WERI-Rb-1 (cell line): ENCODE measurements around the gene ZMYND19.

Experiments used
- DNase-seq: peaks from one replicate; pipeline ENCODE4 v3.0.0-alpha.2; 2020
- H3K27ac ChIP-seq: fragments of 250-450 bp; sonication (Bioruptor Pico); 2 replicates; pipeline ENCODE4 v1.5.1; 2020; ENCODE audit warnings: mild to moderate bottlenecking, moderate library complexity
- H3K27me3 ChIP-seq: fragments of 250-450 bp; sonication (Bioruptor Pico); 2 replicates; pipeline ENCODE4 v1.5.1; 2021; ENCODE audit warnings: mild to moderate bottlenecking, low read depth, moderate library complexity; ENCODE audit not compliant: insufficient read depth, severe bottlenecking
- H3K36me3 ChIP-seq: fragments of 250-450 bp; sonication (Bioruptor Pico); 2 replicates; pipeline ENCODE4 v1.5.1; 2020; ENCODE audit warnings: mild to moderate bottlenecking, moderate library complexity
- H3K4me3 ChIP-seq: 2 replicates; pipeline ENCODE4 v1.5.1; 2011; ENCODE audit warnings: low read depth, mild to moderate bottlenecking, control low read depth, low read length
- H3K9me3 ChIP-seq: fragments of 250-450 bp; sonication (Bioruptor Pico); 2 replicates; pipeline ENCODE4 v1.5.1; 2021; ENCODE audit warnings: mild to moderate bottlenecking, moderate library complexity; ENCODE audit not compliant: severe bottlenecking
- CTCF ChIP-seq: IDR thresholded peaks from 2 replicates; pipeline ENCODE4 v1.5.1; 2011; ENCODE audit warnings: low read depth, mild to moderate bottlenecking, control low read depth, inconsistent platforms, low read length

ZMYND19 gene

GRCh38 chr9:137590469-137591383 is at the start of gene ZMYND19:
TSS of gene ZMYND19 (minus strand) at chr9:137590512. CDS start at chr9:137590263, 249 bp downstream.
- DNase-seq = peak; percentile 87
- Histone ChIP-seq H3K9me3 (no peaks in the 10 kb centered on the region), H3K27me3 (no peaks in the 10 kb centered on the region), H3K36me3 (peaks cover 36% of the 10 kb centered on the region), H3K4me3 (peak within 1 kb of the TSS; percentile 80), H3K27ac (peak within 1 kb of the TSS; percentile 87)
- no peak for TF ChIP-seq CTCF

- no peaks in the 10 kb centered on the region for H3K9me3 ChIP-seq
- DNase-seq = no peak
- H3K36me3 ChIP-seq = peaks cover 12% of the 10 kb centered on the region
- no peak overlapping the region for H3K27ac ChIP-seq
- no peak overlapping the region for H3K4me3 ChIP-seq
- no peaks in the 10 kb centered on the region for H3K27me3 ChIP-seq
- TF ChIP-seq CTCF = no peak
These were observed 49.2 kb upstream of the ZMYND19 start for GRCh38 chr9:137639303-137640051.

- Histone ChIP-seq H3K27me3 (no peaks in the 10 kb centered on the region), H3K9me3 (no peaks in the 10 kb centered on the region), H3K36me3 (peaks cover 10% of the 10 kb centered on the region; the same call in 1 of the 2 replicates), H3K27ac (no peak overlapping the region), H3K4me3 (no peak overlapping the region)
- DNase-seq = no peak
- TF ChIP-seq CTCF = no peak
These were observed 48.4 kb upstream of the ZMYND19 start for GRCh38 chr9:137638680-137639079.

GRCh38 chr9:137634016-137634415 is 43.7 kb upstream of the ZMYND19 start:
- no peak overlapping the region for H3K27ac ChIP-seq
- DNase-seq = no peak

More at GRCh38 chr9:137634016-137634415, 43.7 kb upstream of the ZMYND19 start:
- no peaks in the 10 kb centered on the region for H3K9me3 ChIP-seq
- no peaks in the 10 kb centered on the region for H3K27me3 ChIP-seq
- H3K36me3 ChIP-seq = peaks cover 3% of the 10 kb centered on the region; the same call in 1 of the 2 replicates
- no peak overlapping the region for H3K4me3 ChIP-seq
- no peak for TF ChIP-seq CTCF
